Parathyroid adenoma (tissue), 2 donors: ENCODE measurements around the gene DSCAML1.

Experiments
- H2AFZ ChIP-seq: fragments of 300-600 bp; sonication (generic); one replicate; pipeline ENCODE4 v1.7.0; 2017; ENCODE audit warnings: antibody characterized with exemption, mild to moderate bottlenecking
- H3K27ac ChIP-seq: fragments of 300-600 bp; sonication (generic); one replicate; pipeline ENCODE4 v1.7.0; 2017
- H3K27me3 ChIP-seq: fragments of 300-600 bp; sonication (generic); one replicate; pipeline ENCODE4 v1.7.0; 2017; ENCODE audit warnings: low read length; ENCODE audit not compliant: control insufficient read depth, insufficient read depth
- H3K36me3 ChIP-seq: fragments of 300-600 bp; sonication (generic); one replicate; pipeline ENCODE4 v1.7.0; 2017; ENCODE audit warnings: low read length; ENCODE audit not compliant: control insufficient read depth, insufficient read depth
- H3K4me1 ChIP-seq: fragments of 300-600 bp; sonication (generic); one replicate; pipeline ENCODE4 v1.7.0; 2017; ENCODE audit warnings: control low read depth
- H3K4me2 ChIP-seq: fragments of 300-600 bp; sonication (generic); one replicate; pipeline ENCODE4 v1.7.0; 2017; ENCODE audit warnings: low read length
- H3K4me3 ChIP-seq: fragments of 300-600 bp; sonication (generic); one replicate; pipeline ENCODE4 v1.7.0; 2017; ENCODE audit warnings: low read depth, low read length
- H3K79me2 ChIP-seq: fragments of 300-600 bp; sonication (generic); one replicate; pipeline ENCODE4 v1.7.0; 2017; ENCODE audit warnings: control low read depth
- H3K9ac ChIP-seq: fragments of 300-600 bp; sonication (generic); one replicate; pipeline ENCODE4 v1.7.0; 2017; ENCODE audit warnings: mild to moderate bottlenecking
- H3K9me3 ChIP-seq: fragments of 300-600 bp; sonication (generic); one replicate; pipeline ENCODE4 v1.7.0; 2017; ENCODE audit warnings: low read length; ENCODE audit not compliant: control insufficient read depth
- TF ChIP-seq, protein P1 (sequence below): fragments of 300-600 bp; sonication (generic); IDR thresholded peaks from one replicate; pipeline ENCODE4 v1.7.0; 2017; ENCODE audit warnings: antibody characterized with exemption, mild to moderate bottlenecking
- donor health status: primary hyperparathyroidism.

The DSCAML1 gene

DNA sequence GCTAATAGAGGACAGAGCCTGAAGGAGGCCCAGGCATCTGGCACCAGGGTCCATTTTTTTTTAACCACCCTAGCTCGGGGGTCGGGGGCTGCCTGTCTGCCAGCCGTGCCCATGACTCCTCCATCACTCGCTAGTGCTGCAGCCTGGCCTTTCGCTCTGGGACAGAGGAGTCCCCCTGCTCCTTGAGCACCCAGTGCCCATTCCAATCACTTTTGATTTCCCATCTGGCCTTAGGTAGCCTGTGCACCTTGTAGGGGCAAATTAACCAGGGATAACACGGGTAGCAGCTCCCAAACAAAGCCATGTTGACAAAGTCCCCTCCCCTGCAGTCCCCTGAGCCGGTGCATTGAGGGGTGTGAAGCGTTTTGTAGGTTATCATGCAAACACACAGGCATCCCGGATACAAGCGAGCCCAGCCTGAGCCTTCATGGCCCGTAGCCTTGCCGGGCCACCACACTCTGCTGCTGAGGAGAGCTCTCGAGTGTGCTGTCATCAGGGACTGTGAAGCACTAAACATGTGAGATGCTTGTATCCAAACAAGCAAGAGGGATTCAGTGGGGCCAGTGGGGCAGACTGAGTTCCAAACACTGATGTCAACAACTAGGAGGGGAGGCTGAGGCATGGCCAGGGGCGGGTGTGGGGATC lies 208.7 kb downstream of the DSCAML1 start:
- Histone ChIP-seq H3K4me3 (no peak overlapping the region), H3K4me1 (no peaks in the 10 kb centered on the region), H3K27ac (no peak overlapping the region), H2AFZ (no peak overlapping the region), H3K4me2 (no peak overlapping the region), H3K36me3 (no peaks in the 10 kb centered on the region), H3K9ac (no peak overlapping the region), H3K9me3 (no peaks in the 10 kb centered on the region), H3K79me2 (no peaks in the 10 kb centered on the region), H3K27me3 (no peaks in the 10 kb centered on the region)
- TF ChIP-seq, protein P1, sequence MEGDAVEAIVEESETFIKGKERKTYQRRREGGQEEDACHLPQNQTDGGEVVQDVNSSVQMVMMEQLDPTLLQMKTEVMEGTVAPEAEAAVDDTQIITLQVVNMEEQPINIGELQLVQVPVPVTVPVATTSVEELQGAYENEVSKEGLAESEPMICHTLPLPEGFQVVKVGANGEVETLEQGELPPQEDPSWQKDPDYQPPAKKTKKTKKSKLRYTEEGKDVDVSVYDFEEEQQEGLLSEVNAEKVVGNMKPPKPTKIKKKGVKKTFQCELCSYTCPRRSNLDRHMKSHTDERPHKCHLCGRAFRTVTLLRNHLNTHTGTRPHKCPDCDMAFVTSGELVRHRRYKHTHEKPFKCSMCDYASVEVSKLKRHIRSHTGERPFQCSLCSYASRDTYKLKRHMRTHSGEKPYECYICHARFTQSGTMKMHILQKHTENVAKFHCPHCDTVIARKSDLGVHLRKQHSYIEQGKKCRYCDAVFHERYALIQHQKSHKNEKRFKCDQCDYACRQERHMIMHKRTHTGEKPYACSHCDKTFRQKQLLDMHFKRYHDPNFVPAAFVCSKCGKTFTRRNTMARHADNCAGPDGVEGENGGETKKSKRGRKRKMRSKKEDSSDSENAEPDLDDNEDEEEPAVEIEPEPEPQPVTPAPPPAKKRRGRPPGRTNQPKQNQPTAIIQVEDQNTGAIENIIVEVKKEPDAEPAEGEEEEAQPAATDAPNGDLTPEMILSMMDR: no peak

DNA sequence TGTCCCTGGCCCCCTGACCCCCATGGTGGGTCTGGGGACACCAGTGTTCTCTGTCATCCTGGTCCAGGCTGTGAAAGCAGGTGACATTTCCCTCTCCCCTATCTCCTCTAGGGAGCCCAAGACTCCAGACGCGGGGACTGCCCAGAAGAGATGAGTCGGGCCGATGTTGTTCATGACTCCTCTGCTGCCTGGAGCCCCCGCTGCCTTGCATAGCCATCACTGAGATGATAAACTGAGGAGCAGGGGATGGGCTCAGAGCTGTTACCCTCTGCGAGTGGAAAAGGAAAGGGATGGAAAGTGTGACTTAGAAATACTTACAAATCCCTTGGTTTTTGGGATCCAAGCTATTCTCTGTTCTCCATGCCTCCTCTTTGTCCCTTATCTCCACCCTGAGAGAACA lies 209.6 kb downstream of the DSCAML1 start:
- H3K27ac ChIP-seq: no peak overlapping the region

DNA sequence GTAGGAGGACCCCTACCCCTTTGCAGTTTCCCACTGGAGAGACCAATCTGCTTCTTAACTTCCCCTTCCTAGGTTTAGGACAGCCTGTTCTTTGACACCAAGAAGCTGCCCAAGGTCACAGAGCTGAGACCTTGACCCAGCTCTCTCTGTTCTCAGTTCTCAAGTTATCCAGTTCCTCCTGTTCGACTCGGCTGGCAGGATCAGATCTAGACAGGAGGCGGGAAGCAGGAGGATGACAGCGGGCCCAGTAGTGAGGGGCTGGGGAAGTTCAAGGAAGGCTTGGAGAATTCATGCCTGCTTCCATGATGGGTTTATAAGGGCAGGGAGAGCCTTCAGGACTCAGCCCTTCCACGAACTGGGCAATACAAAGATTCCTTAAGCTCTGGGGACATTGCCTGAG lies 210.6 kb downstream of the DSCAML1 start:
- Histone ChIP-seq H3K4me1 (no peaks in the 10 kb centered on the region), H3K4me3 (no peak overlapping the region), H3K27me3 (no peaks in the 10 kb centered on the region), H2AFZ (no peak overlapping the region), H3K79me2 (no peaks in the 10 kb centered on the region), H3K27ac (no peak overlapping the region), H3K36me3 (no peaks in the 10 kb centered on the region), H3K4me2 (no peak overlapping the region), H3K9ac (no peak overlapping the region), H3K9me3 (no peaks in the 10 kb centered on the region)
- TF ChIP-seq, protein P1: no peak

More for the DNA sequence above, 209.6 kb downstream of the DSCAML1 start:
- Histone ChIP-seq H3K79me2 (no peaks in the 10 kb centered on the region), H3K9me3 (no peaks in the 10 kb centered on the region), H3K4me1 (no peaks in the 10 kb centered on the region), H3K27me3 (no peaks in the 10 kb centered on the region), H2AFZ (no peak overlapping the region), H3K4me3 (no peak overlapping the region), H3K36me3 (no peaks in the 10 kb centered on the region), H3K9ac (no peak overlapping the region), H3K4me2 (no peak overlapping the region)
- TF ChIP-seq, protein P1: no peak

DNA sequence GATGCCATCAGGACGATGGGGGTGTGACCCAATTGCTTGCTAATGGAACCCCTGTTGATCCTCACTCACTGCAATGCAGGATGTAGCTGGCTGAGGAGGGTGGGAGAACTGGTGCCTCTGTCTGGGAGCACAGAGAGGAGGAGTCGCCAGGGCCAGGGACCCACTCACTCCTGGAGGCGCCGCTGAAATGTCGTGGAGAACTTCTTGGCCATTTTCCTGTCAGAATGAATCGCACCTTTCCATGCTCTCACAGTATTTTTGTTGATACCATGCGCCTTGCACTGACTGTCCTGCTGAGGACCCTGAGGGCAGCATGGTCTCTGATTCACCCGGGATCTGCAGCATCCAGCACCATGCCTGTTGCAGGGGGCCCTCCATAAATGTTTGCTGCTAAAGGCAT lies 211.4 kb downstream of the DSCAML1 start:
- no peaks in the 10 kb centered on the region for H3K79me2 ChIP-seq

More for the DNA sequence above, 211.4 kb downstream of the DSCAML1 start:
- no peak overlapping the region for H3K4me3 ChIP-seq
- no peak overlapping the region for H3K4me2 ChIP-seq
- TF ChIP-seq, protein P1: no peak
- no peaks in the 10 kb centered on the region for H3K9me3 ChIP-seq
- no peak overlapping the region for H2AFZ ChIP-seq
- H3K27me3 ChIP-seq: no peaks in the 10 kb centered on the region
- no peaks in the 10 kb centered on the region for H3K36me3 ChIP-seq
- H3K9ac ChIP-seq: no peak overlapping the region
- H3K27ac ChIP-seq: no peak overlapping the region
- no peaks in the 10 kb centered on the region for H3K4me1 ChIP-seq
